Renal cortex interstitium (tissue), 11 donors: ENCODE data around the gene INPP4B. TPM values are rescaled to one million over a fixed set of nuclear protein-coding genes. Genes with fewer than 3 reads are reported as not detected.
"Not testable (repeated sequence)": the region's sequence is repeated elsewhere in the genome, so short reads cannot be mapped to it uniquely, and the experiment has no call there.

Source experiments
- DNase-seq, 11 donors: peaks; one replicate each; pipeline ENCODE4 v3.0.0-alpha.2; 2013; ENCODE audit warnings: low read depth in 9 of 11, low spot score in 4 of 11; ENCODE audit errors: extremely low read depth in 1 of 11
- polyA plus RNA-seq, 3 donors: library from polyadenylated mRNA; unstranded; fragments of 120-200 nt; gene quantifications; one replicate each; pipeline ENCODE4 v1.2.1, GENCODE V29; 2013; ENCODE audit not compliant: insufficient read length in 3 of 3

The INPP4B gene
- polyA plus RNA-seq, 3 donors: 9.2 to 11.7 (median 9.4) TPM

DNA sequence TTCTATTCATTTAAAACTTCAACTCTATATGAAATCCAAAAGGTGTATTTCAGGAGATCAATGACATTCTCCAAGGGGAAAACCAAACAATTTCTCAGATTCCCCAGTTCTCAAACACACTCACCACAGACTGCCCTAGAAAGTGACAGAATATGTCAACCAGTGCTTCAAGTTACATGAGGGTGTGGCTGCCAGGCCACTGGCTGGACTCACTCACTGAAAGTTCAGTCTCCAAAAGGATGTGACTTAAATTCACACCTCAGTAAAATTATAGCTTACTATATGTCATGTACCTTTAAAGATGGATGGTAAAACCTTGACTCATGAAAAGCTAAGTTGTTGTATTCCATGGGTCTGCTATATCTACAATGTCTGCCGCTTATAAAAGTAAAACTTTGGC is 7.3 kb downstream of the INPP4B start:
- no peak for DNase-seq

DNA sequence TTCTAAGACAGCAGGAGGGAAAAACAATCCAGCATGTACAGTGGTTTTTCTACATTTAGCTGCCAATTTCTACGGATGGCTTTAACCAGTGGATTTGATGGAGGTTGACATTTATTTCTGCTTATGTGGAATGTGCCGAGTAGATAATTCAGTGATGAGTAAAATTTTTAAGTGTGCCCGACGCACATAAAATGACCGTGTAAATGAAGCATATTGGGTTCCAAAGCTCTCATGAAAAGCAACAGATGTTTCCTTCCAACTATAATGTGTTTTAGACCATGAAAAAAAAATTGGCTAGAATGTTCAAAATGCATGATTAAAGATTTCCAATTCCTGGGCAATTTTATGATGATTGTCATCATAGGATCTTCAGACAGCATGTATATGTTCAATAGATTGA is 14.1 kb downstream of the INPP4B start:
- no peak for DNase-seq

- DNase-seq: no peak
Observed at GRCh38 chr4:142826503-142827241, 19.4 kb downstream of the INPP4B start.

DNA sequence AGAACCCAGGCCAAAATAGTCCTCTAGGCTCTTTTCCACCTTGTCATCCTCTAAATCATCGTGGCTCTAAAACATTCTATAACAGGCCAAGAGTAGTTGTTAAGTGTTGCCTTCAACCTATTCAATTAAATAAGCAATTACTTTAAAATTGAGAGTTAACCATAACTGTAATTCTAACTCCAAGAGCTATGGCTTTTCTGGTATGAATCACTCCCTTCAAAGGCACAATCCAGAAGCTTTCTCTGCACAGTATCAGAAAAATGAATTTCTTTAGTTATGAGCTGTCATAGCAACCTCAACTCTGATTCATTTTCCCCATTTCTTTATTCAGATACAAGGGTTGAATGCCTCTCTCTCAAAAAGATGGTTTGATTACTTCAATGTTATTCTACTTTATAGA is 21.7 kb downstream of the INPP4B start:
- DNase-seq: no peak

DNA sequence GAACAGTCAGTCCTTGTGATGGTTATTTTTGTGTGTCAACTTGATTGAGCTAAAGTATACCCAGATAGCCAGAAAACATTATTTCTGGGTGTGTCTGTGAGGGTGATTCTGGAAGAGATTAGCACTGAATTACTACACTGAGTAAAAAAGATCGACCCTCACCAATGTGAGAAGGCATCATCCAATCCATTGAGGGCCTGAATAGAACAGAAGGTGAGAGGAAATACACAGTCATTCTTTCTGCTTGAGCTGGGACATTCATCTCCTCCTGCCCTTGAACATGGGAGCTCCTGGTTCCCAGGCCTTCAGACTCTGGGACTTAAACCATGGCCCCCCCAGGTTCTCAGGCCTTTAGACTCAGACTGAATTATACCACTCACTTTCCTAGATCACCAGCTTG is 22.3 kb downstream of the INPP4B start:
- DNase-seq: no peak

DNA sequence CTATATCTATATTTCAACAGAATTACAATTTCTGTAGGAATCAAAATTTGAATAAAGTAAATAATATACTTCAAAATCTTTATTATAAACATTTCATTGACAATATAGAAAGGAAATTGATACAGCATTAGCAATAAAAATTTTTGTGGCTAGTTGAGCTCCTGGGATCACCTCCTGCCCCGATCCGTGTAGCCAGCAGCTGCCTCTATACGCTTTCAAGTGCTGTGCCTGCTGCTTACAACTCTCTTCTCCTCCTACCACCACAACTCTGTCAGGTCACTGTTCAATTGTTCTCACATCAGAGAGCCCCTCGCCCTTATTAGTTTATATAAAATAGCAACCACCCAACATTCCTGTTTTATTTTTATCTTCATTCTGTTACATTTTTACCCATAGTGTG is 27.6 kb downstream of the INPP4B start:
- DNase-seq: no peak

DNA sequence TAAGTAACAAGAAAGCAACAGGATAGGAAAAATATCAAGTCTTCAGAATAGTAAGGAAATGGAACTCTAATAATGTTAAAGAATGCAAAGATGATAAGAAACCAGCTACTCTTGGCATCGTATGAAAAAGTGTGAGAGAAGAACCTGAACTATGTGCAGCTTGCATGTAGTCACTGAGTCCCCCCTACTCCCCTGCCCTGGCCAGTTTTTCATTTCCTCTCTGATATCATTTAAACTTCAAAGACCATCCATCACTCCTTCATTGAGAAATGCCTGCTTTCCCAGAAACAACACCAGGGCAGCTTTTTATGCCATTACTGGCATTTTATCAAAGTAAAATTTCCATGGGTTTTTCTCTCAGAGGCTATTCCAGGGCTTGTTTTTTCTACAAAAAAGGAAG is 28.1 kb downstream of the INPP4B start:
- no peak for DNase-seq

GRCh38 chr4:142817442-142817841 is 28.7 kb downstream of the INPP4B start:
- no peak for DNase-seq

DNA sequence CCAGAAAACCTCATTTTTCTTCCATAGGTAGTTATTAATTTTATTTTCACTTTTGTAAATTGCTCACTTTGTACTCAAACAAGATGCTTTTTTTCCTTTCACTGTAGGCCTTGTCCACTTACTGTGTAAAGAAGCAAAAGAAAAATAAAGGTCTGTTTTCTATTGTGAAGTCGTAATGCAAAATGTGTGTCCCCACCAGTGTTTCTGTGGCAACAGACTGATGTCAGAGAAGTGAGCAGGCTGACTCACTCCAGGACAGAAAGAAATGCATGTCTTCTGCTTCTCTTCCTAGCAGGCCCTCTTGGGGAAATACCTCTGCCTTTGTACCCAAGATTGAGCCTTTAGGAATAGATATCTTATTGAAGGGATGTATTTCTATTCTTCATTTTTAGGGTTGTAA is 30.3 kb downstream of the INPP4B start:
- no peak for DNase-seq

GRCh38 chr4:142813388-142813787 is 32.7 kb downstream of the INPP4B start:
- DNase-seq: no peak

- DNase-seq: no peak
Observed at GRCh38 chr4:142812091-142812490, 34.0 kb downstream of the INPP4B start.

DNA sequence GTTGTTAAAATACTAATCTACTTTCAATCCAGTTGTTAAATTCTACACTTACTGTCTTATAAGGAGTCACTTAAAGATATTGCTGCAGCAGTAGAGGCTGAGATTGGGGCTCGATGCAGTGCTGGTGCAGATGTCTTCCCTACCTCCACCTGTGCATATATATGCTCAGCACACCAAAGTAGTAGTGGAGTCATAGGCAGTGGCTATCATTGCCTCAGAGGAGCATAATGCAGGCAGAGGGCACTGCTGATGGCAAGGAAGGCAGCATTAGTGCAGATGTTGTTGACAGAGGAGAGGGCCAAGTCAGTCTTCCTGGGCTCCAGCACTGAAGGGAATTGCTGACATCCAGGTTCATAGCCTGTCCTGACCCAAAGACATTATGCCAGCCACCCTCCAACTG is 35.1 kb downstream of the INPP4B start:
- DNase-seq: no peak

DNA sequence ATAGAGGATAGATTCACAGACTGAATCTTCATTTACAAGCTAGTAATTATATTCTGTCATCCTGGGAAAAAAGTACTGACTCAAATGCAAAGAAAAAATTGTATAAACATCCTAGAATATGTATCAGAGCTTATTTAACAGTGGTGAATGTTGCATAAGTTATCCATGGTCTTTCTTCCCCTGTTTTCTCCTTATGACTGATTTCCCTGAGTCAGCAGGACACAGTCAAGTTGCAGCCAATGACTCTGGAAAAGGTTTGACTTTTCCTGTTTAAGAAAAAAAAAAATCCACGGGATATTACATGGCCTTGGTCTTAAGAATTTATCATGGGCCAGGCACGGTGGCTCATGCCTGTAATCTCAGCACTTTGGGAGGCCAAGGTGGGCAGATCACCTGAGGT is 36.5 kb downstream of the INPP4B start:
- no peak for DNase-seq

GRCh38 chr4:142803879-142804278 is 42.2 kb downstream of the INPP4B start:
- not testable (repeated sequence) for DNase-seq

GRCh38 chr4:142801966-142802365 is 44.1 kb downstream of the INPP4B start:
- no peak for DNase-seq

DNA sequence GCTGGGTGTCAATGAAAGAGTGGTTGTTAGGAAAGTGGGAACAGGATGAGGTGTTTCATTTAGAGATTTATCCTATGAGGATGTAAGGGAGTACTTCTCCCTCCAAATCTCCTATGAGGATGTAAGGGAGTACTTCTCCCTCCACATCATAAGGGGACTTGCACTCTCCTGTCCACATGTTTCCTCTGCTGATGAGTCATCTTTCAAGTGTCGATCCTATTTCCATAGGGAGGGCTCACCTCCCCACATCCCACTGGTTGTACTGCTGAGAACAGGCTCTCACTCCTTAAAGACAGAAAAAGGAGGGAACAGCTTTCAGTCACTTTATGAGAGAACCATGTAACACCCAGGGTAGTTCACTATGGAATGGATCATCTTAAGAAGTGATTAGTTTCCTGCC is 65.0 kb downstream of the INPP4B start:
- DNase-seq: no peak

DNA sequence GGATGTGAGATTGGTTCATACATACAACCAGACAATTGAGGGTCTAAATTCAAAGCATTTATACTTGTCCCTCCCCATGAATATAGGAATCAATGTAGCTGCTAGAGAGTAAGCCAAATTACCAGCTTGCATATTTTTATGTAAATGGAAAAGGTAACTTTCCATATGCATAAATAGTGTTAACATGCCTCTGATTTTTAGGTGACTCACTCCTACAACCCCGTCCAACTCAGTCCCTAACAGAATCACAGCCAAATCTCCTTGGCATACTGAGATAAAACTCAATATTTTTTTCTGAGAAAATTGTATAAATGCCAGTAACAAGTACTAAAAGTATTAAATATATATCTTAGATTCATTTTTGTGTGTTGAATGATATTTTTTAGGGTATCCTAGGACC is 67.2 kb downstream of the INPP4B start:
- no peak for DNase-seq

DNA sequence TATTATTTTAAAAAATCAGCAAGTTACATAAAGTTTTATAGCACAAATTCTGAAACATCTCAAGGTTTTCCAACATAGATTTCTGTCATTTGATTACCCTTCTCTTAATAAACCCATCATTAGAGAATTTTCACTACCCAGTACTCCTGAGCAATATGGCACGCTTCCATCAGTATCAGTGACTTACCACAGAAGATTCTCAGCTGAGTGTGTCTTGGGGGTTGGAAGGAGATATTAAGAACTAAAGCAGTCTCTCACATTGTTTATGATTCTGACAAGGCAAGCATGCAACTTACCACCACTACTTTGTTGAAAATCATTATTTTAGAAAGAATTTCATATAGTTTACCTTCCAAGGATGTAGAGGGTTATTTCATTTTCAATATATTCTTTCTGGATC is 67.7 kb downstream of the INPP4B start:
- no peak for DNase-seq

- DNase-seq: no peak
Observed at GRCh38 chr4:142777045-142777743, 68.9 kb downstream of the INPP4B start.

GRCh38 chr4:142776026-142776425 is 70.1 kb downstream of the INPP4B start:
- no peak for DNase-seq

DNA sequence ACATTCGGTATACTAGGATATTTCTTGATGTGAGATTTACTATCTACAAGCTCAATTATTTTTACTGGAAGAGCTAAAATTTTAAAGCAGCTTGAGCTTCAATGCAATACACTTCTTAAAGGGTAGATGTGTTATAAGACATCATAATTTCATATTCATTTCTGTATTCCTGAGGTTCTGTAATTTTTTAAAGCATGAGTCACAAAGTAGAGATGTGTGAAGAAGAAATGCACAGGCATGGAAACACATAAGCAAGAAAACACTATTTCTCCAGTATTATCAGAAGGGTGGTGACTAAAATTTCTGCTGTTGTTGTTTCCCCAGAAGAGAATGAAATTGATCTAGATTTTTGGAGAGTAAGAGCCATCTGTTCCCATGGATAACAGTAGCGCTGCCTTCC is 72.6 kb downstream of the INPP4B start:
- no peak for DNase-seq
